ENCODE measurements around the gene CDYL2.

DNA sequence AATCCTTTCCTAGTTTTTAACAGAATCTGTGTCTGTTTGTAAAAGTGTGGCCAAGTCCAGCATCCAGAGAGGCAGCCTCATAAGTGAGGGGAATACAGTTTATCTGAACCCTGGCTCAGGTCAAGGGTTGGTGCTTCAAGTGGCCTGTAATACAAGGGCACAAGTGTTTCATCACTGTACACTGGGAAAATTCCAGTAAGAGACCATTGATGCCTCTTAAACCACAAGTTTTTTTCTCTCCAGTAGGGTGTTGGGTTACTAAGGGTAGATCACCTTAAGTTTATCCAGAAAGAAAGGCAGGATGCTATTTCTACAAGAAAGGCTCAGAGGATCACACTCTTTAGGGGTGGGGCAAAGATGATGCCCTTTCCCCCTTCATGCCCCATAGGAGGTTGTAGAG is 96.7 kb downstream of the CDYL2 start:
- no peak for TF ChIP-seq EZH2 (IDR thresholded peaks at IDR 0.05; ENCODE audit: insufficient read depth, poor library complexity, severe bottlenecking)
- no peak for TF ChIP-seq EZH2phosphoT487 (IDR thresholded peaks at IDR 0.05; ENCODE audit: insufficient read depth, low read depth)
